ENCODE results near the gene UNC13C.

UNC13C gene

GRCh38 chr15:54660356-54660755, 682.1 kb downstream of the UNC13C start:
- no peak overlapping the region for H3K4me3 ChIP-seq (ENCODE audit: control insufficient read depth, low read depth, low read length)
- DNase-seq (ENCODE audit: low read depth): no peak
- TF ChIP-seq CTCF (conservative IDR thresholded peaks at IDR 0.05; ENCODE audit: control insufficient read depth, insufficient read depth, low read depth, low read length): no peak

GRCh38 chr15:54675241-54675640, 697.0 kb downstream of the UNC13C start:
- no peak for TF ChIP-seq CTCF (conservative IDR thresholded peaks at IDR 0.05; ENCODE audit: control insufficient read depth, insufficient read depth, low read depth, low read length)
- no peak for DNase-seq (ENCODE audit: low read depth)

GRCh38 chr15:54681584-54681983, 703.3 kb downstream of the UNC13C start:
- no peak overlapping the region for H3K4me3 ChIP-seq (ENCODE audit: control insufficient read depth, low read depth, low read length)
- no peak for DNase-seq (ENCODE audit: low read depth)
- TF ChIP-seq CTCF (conservative IDR thresholded peaks at IDR 0.05; ENCODE audit: control insufficient read depth, insufficient read depth, low read depth, low read length): no peak

More at GRCh38 chr15:54675241-54675640, 697.0 kb downstream of the UNC13C start:
- no peak overlapping the region for H3K4me3 ChIP-seq (ENCODE audit: control insufficient read depth, low read depth, low read length)
